GM23338 (cell line): ENCODE results near the gene C11orf54. TPM values are rescaled to one million over a fixed set of nuclear protein-coding genes. Genes with fewer than 3 reads are reported as not detected.

ENCODE experiments used
- ATAC-seq: fragments of 200-7000 bp; cut with Tn5 transposase; 3 replicates; pipeline ENCODE4 v1.9.1; 2020
- DNase-seq: peaks from one replicate; pipeline ENCODE4 v3.0.0-alpha.2; 2015; ENCODE audit warnings: low spot score
- H2AFZ ChIP-seq: fragments of 200-600 bp; sonication (generic); 2 replicates; pipeline ENCODE4 v1.8.0; 2016; ENCODE audit warnings: antibody characterized with exemption, mild to moderate bottlenecking, moderate library complexity
- H3F3A ChIP-seq: fragments of 200-600 bp; sonication (generic); replicated peaks from 2 replicates; pipeline ENCODE4 v1.8.0; 2017; ENCODE audit warnings: antibody characterized with exemption, mixed run types, low read depth
- H3K27ac ChIP-seq: fragments of 200-600 bp; sonication (generic); 2 replicates; pipeline ENCODE4 v1.6.1; 2016; ENCODE audit warnings: low read depth
- H3K27me3 ChIP-seq: fragments of 200-600 bp; sonication (generic); 2 replicates; pipeline ENCODE4 v1.8.0; 2016; ENCODE audit warnings: mild to moderate bottlenecking, mixed run types, moderate library complexity; ENCODE audit not compliant: insufficient read depth
- H3K36me3 ChIP-seq: fragments of 200-600 bp; sonication (generic); 2 replicates; pipeline ENCODE4 v1.8.0; 2016; ENCODE audit warnings: mild to moderate bottlenecking; ENCODE audit not compliant: insufficient read depth
- H3K4me1 ChIP-seq: fragments of 200-600 bp; sonication (generic); 2 replicates; pipeline ENCODE4 v1.8.0; 2016; ENCODE audit warnings: mild to moderate bottlenecking, moderate library complexity; ENCODE audit not compliant: insufficient read depth
- H3K4me2 ChIP-seq: fragments of 200-600 bp; sonication (generic); 2 replicates; pipeline ENCODE4 v1.7.1; 2017; ENCODE audit warnings: mixed run types
- H3K4me3 ChIP-seq: fragments of 200-600 bp; sonication (generic); 2 replicates; pipeline ENCODE4 v1.6.1; 2016; ENCODE audit warnings: mixed run types
- H3K79me2 ChIP-seq: fragments of 200-600 bp; sonication (generic); replicated peaks from 2 replicates; pipeline ENCODE4 v1.8.0; 2017; ENCODE audit warnings: mild to moderate bottlenecking; ENCODE audit not compliant: insufficient read depth
- H3K9me2 ChIP-seq: fragments of 200-600 bp; sonication (generic); 2 replicates; pipeline ENCODE4 v1.8.0; 2017; ENCODE audit not compliant: insufficient read depth
- H4K20me1 ChIP-seq: fragments of 200-600 bp; sonication (generic); replicated peaks from 2 replicates; pipeline ENCODE4 v1.8.0; 2017; ENCODE audit warnings: mild to moderate bottlenecking; ENCODE audit not compliant: insufficient read depth
- H3K27ac Mint-ChIP-seq: 2 replicates; pipeline ENCODE4 v1.8.0; 2020; ENCODE audit warnings: inconsistent platforms, mild to moderate bottlenecking, moderate library complexity, mixed read lengths
- H3K27me3 Mint-ChIP-seq: 3 replicates; pipeline ENCODE4 v1.8.0; 2022; ENCODE audit warnings: low read depth, mild to moderate bottlenecking, moderate library complexity, mixed read lengths, inconsistent platforms; ENCODE audit not compliant: insufficient read depth, poor library complexity
- H3K36me3 Mint-ChIP-seq: 3 replicates; pipeline ENCODE4 v1.8.0; 2021; ENCODE audit warnings: low read depth, mild to moderate bottlenecking, inconsistent platforms, moderate library complexity, mixed read lengths
- H3K4me1 Mint-ChIP-seq: 3 replicates; pipeline ENCODE4 v1.8.0; 2020; ENCODE audit warnings: mild to moderate bottlenecking, inconsistent platforms, mixed read lengths
- H3K4me3 Mint-ChIP-seq: 3 replicates; pipeline ENCODE4 v1.8.0; 2021; ENCODE audit warnings: moderate library complexity, mild to moderate bottlenecking, inconsistent platforms, mixed read lengths
- H3K9me3 Mint-ChIP-seq: 3 replicates; pipeline ENCODE4 v1.8.0; 2020; ENCODE audit warnings: moderate library complexity, mild to moderate bottlenecking, inconsistent platforms, mixed read lengths
- CREB1 ChIP-seq: fragments of 250-450 bp; sonication (Bioruptor Pico); IDR thresholded peaks from 2 replicates; pipeline ENCODE4 v1.5.0; 2020; ENCODE audit warnings: low read depth, mild to moderate bottlenecking, moderate library complexity
- EZH2 ChIP-seq: fragments of 200-600 bp; sonication (generic); IDR thresholded peaks from one replicate; pipeline ENCODE4 v1.8.0; 2017; ENCODE audit warnings: antibody characterized with exemption, mild to moderate bottlenecking, low read depth; ENCODE audit not compliant: unreplicated experiment
- EZH2phosphoT487 ChIP-seq: fragments of 200-600 bp; sonication (generic); IDR thresholded peaks from one replicate; pipeline ENCODE4 v1.8.1; 2018; ENCODE audit warnings: antibody characterized with exemption; ENCODE audit not compliant: unreplicated experiment
- JUNB ChIP-seq: IDR thresholded peaks from one replicate; pipeline ENCODE4 v1.6.1; 2016; ENCODE audit warnings: antibody characterized with exemption; ENCODE audit not compliant: unreplicated experiment
- NANOG ChIP-seq: IDR thresholded peaks from 2 replicates; pipeline ENCODE4 v1.6.1; 2016; ENCODE audit warnings: antibody characterized with exemption, borderline replicate concordance
- POLR2AphosphoS5 ChIP-seq: IDR thresholded peaks from 2 replicates; pipeline ENCODE4 v1.6.1; 2016; ENCODE audit warnings: antibody characterized with exemption, low read depth
- REST ChIP-seq: IDR thresholded peaks from one replicate; pipeline ENCODE4 v1.6.1; 2018; ENCODE audit warnings: antibody characterized with exemption; ENCODE audit not compliant: unreplicated experiment
- STAT1 ChIP-seq: IDR thresholded peaks from one replicate; pipeline ENCODE4 v1.6.1; 2016; ENCODE audit warnings: antibody characterized with exemption; ENCODE audit not compliant: unreplicated experiment
- ZNF114 ChIP-seq: fragments of 250-450 bp; sonication (Bioruptor Pico); IDR thresholded peaks from 2 replicates; pipeline ENCODE4 v1.5.0; 2020; ENCODE audit warnings: mild to moderate bottlenecking, moderate library complexity
- ZNF331 ChIP-seq: fragments of 250-450 bp; sonication (Bioruptor Pico); IDR thresholded peaks from 2 replicates; pipeline ENCODE4 v1.5.0; 2020; ENCODE audit warnings: low read depth, mild to moderate bottlenecking, moderate library complexity
- ZNF462 ChIP-seq: fragments of 250-450 bp; sonication (Bioruptor Pico); IDR thresholded peaks from 2 replicates; pipeline ENCODE4 v1.5.0; 2020; ENCODE audit warnings: mild to moderate bottlenecking, moderate library complexity
- polyA plus RNA-seq: library from polyadenylated mRNA; unstranded; fragments of >200 nt; fragmentation: Nextera tagmentation; extraction: Ambion mirVana; gene quantifications from 2 replicates; pipeline ENCODE4 v1.2.1, GENCODE V29; 2016
- total RNA-seq: library from RNA; depleted of rRNA; stranded (reverse); fragments of >200 nt; shearing (Covaris generic); gene quantifications from 2 replicates; pipeline ENCODE4 v1.2.3, GENCODE V29; 2014
- TF ChIP-seq, protein P1 (sequence below): IDR thresholded peaks from 2 replicates; pipeline ENCODE4 v1.6.1; 2016; ENCODE audit warnings: antibody characterized with exemption
- TF ChIP-seq, protein P2 (sequence below), 2 experiments: fragments of 200-600 bp in 1 of 2; sonication (generic) in 1 of 2; conservative IDR thresholded peaks; 2 replicates each; pipeline versions ENCODE4 v1.5.1 to v1.6.1; 2016 to 2017; ENCODE audit warnings: antibody characterized with exemption in 2 of 2, low read depth in 2 of 2, mild to moderate bottlenecking in 2 of 2, moderate library complexity in 1 of 2

C11orf54 gene
- total and polyA plus RNA-seq, 2 experiments from 2014 or later = 35.8 to 38.8 TPM

DNA sequence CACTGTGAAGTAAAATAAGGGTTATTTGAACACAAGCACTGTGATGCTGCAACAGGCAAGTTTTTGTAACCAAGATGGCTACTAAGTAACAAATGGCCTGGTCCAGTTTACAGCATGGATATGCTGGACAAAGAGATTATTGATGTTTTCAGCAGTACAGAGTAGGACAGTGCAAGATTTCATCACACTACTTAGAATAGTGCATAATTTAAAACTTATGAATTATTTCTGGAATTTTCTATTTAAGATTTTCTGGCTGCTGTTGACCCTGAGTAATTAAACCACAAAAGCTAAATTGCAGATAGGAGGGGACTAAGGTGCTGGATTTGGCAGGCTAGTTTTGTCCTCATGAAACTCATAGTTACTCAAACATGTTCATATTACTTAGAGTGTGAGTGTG lies 46.9 kb upstream of the C11orf54 start:
- no peak overlapping the region for H3K27ac ChIP-seq
- no peaks in the 10 kb centered on the region for H3K27me3 ChIP-seq
- no peaks in the 10 kb centered on the region for H3K4me1 ChIP-seq
- Mint-ChIP-seq H3K4me3 (no peak overlapping the region), H3K9me3 (no peaks in the 10 kb centered on the region), H3K36me3 (peaks cover 52% of the 10 kb centered on the region), H3K27ac (no peak overlapping the region), H3K4me1 (no peaks in the 10 kb centered on the region), H3K27me3 (no peaks in the 10 kb centered on the region)
- TF ChIP-seq CREB1 (CRISPR knock-in tag) = no peak
- TF ChIP-seq, protein P1, sequence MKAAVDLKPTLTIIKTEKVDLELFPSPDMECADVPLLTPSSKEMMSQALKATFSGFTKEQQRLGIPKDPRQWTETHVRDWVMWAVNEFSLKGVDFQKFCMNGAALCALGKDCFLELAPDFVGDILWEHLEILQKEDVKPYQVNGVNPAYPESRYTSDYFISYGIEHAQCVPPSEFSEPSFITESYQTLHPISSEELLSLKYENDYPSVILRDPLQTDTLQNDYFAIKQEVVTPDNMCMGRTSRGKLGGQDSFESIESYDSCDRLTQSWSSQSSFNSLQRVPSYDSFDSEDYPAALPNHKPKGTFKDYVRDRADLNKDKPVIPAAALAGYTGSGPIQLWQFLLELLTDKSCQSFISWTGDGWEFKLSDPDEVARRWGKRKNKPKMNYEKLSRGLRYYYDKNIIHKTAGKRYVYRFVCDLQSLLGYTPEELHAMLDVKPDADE = no peak
- no peak for TF ChIP-seq ZNF114 (CRISPR knock-in tag)
- TF ChIP-seq, protein P2, sequence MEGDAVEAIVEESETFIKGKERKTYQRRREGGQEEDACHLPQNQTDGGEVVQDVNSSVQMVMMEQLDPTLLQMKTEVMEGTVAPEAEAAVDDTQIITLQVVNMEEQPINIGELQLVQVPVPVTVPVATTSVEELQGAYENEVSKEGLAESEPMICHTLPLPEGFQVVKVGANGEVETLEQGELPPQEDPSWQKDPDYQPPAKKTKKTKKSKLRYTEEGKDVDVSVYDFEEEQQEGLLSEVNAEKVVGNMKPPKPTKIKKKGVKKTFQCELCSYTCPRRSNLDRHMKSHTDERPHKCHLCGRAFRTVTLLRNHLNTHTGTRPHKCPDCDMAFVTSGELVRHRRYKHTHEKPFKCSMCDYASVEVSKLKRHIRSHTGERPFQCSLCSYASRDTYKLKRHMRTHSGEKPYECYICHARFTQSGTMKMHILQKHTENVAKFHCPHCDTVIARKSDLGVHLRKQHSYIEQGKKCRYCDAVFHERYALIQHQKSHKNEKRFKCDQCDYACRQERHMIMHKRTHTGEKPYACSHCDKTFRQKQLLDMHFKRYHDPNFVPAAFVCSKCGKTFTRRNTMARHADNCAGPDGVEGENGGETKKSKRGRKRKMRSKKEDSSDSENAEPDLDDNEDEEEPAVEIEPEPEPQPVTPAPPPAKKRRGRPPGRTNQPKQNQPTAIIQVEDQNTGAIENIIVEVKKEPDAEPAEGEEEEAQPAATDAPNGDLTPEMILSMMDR (conservative IDR thresholded peaks at IDR 0.05; ENCODE audit: low read depth in 2 of 2) = no peak
- TF ChIP-seq JUNB = no peak
- no peak for TF ChIP-seq STAT1
- TF ChIP-seq EZH2 = no peak
- no peak for TF ChIP-seq ZNF462 (CRISPR knock-in tag)
- TF ChIP-seq EZH2phosphoT487 = no peak
- no peak for TF ChIP-seq ZNF331 (CRISPR knock-in tag)
- no peak for TF ChIP-seq REST
- no peak for TF ChIP-seq POLR2AphosphoS5
- TF ChIP-seq NANOG = no peak
- H2AFZ ChIP-seq = no peak overlapping the region
- no peak for ATAC-seq
- H3K4me2 ChIP-seq = no peak overlapping the region
- H3K4me3 ChIP-seq = no peak overlapping the region
- DNase-seq = no peak
- 0 out of 2 replicates have a peak, but pooled peaks cover 4% of the 10 kb centered on the region for H4K20me1 ChIP-seq
- H3F3A ChIP-seq = no peaks in the 10 kb centered on the region
- no peaks in the 10 kb centered on the region for H3K9me2 ChIP-seq
- no peaks in the 10 kb centered on the region for H3K79me2 ChIP-seq
- H3K36me3 ChIP-seq = peaks cover 54% of the 10 kb centered on the region
